IMR-90 (cell line): ENCODE measurements around the gene IL2RA. TPM values are rescaled to one million over a fixed set of nuclear protein-coding genes. Genes with fewer than 3 reads are reported as not detected.

Experiments
- ATAC-seq: fragments of 200-7000 bp; cut with Tn5 transposase; 2 replicates; pipeline ENCODE4 v1.9.1; 2020; ENCODE audit warnings: low read depth, mild to moderate bottlenecking, moderate library complexity
- BruUV-seq: library from RNA; stranded (reverse); fragments of 400-500 nt; replicated peaks from 2 replicates; lab custom pipeline; 2021; lab: Mats Ljungman, UMichigan
- CTCF ChIA-PET: fragments of 300-600 bp; formaldehyde crosslinking; extraction: SDS; loops from one replicate; lab custom pipeline; 2021; ENCODE audit warnings: antibody characterized with exemption; lab: Yijun Ruan, JAX
- POLR2A ChIA-PET: fragments of 300-600 bp; sonication (Branson Sonifier 250); formaldehyde crosslinking; loops from one replicate; lab custom pipeline; 2022; ENCODE audit warnings: antibody characterized with exemption; ENCODE audit not compliant: unreplicated experiment; lab: Charles Lee
- DNase-seq: peaks from one replicate; pipeline ENCODE4 v3.0.0; 2013
- H2AFZ ChIP-seq: replicated peaks from 2 replicates; pipeline ENCODE3; 2013; ENCODE audit warnings: low read length, mild to moderate bottlenecking; ENCODE audit not compliant: poor library complexity
- H2AK5ac ChIP-seq: 2 replicates; pipeline ENCODE4 v1.6.1; 2013; ENCODE audit warnings: low read depth, low read length, inconsistent platforms
- H2AK9ac ChIP-seq: replicated peaks from 2 replicates; pipeline ENCODE3; 2013; ENCODE audit warnings: mild to moderate bottlenecking, low read depth, low read length, moderate library complexity; ENCODE audit not compliant: poor library complexity
- H2BK120ac ChIP-seq: 2 replicates; pipeline ENCODE4 v1.6.1; 2013; ENCODE audit warnings: low read depth, low read length, inconsistent platforms
- H2BK15ac ChIP-seq: 3 replicates; pipeline ENCODE4 v1.6.1; 2013; ENCODE audit warnings: low read depth, low read length, inconsistent platforms
- H2BK20ac ChIP-seq: 2 replicates; pipeline ENCODE4 v1.6.1; 2013; ENCODE audit warnings: low read depth, mild to moderate bottlenecking, inconsistent platforms, low read length, moderate library complexity
- H2BK5ac ChIP-seq: 2 replicates; pipeline ENCODE4 v1.6.1; 2013; ENCODE audit warnings: mild to moderate bottlenecking, low read depth, low read length, inconsistent platforms; ENCODE audit not compliant: poor library complexity, severe bottlenecking
- H3K14ac ChIP-seq: replicated peaks from 2 replicates; pipeline ENCODE4 v1.6.1; 2013; ENCODE audit warnings: low read depth, low read length, inconsistent platforms
- H3K18ac ChIP-seq: 2 replicates; pipeline ENCODE4 v1.6.1; 2013; ENCODE audit warnings: low read depth, low read length, control low read depth
- H3K23ac ChIP-seq: 2 replicates; pipeline ENCODE4 v1.6.1; 2013; ENCODE audit warnings: low read depth, low read length, inconsistent platforms
- H3K27ac ChIP-seq: 2 replicates; pipeline ENCODE4 v1.5.1; 2013; ENCODE audit warnings: mild to moderate bottlenecking, control low read depth, low read length; ENCODE audit not compliant: insufficient read depth
- H3K27me3 ChIP-seq: 2 replicates; pipeline ENCODE4 v1.6.1; 2013; ENCODE audit warnings: low read length; ENCODE audit not compliant: control insufficient read depth, insufficient read depth
- H3K36me3 ChIP-seq: 2 replicates; pipeline ENCODE4 v1.6.1; 2013; ENCODE audit warnings: low read length, mixed read lengths; ENCODE audit not compliant: control insufficient read depth, insufficient read depth
- H3K4ac ChIP-seq: 2 replicates; pipeline ENCODE4 v1.6.1; 2013; ENCODE audit warnings: low read depth, low read length, inconsistent platforms
- H3K4me1 ChIP-seq: 2 replicates; pipeline ENCODE4 v1.6.1; 2013; ENCODE audit warnings: low read length, mixed read lengths; ENCODE audit not compliant: control insufficient read depth, insufficient read depth
- H3K4me2 ChIP-seq: 2 replicates; pipeline ENCODE4 v1.6.1; 2013; ENCODE audit warnings: low read depth, mild to moderate bottlenecking, control low read depth, low read length, moderate library complexity
- H3K4me3 ChIP-seq: 2 replicates; pipeline ENCODE4 v1.5.1; 2013; ENCODE audit warnings: low read depth, mild to moderate bottlenecking, control low read depth, low read length, moderate library complexity; ENCODE audit not compliant: insufficient read depth
- H3K56ac ChIP-seq: 2 replicates; pipeline ENCODE4 v1.6.1; 2013; ENCODE audit warnings: low read length, inconsistent platforms; ENCODE audit not compliant: insufficient read depth; ENCODE audit errors: extremely low read depth
- H3K79me1 ChIP-seq, 2 experiments: 2 replicates each; pipeline ENCODE4 v1.6.1; 2013; ENCODE audit warnings: low read length in 2 of 2, inconsistent platforms in 1 of 2, low read depth in 1 of 2
- H3K9ac ChIP-seq: 2 replicates; pipeline ENCODE4 v1.6.1; 2013; ENCODE audit warnings: low read depth, low read length, control low read depth
- H3K9me1 ChIP-seq: 2 replicates; pipeline ENCODE4 v1.6.1; 2013; ENCODE audit warnings: low read length, inconsistent platforms; ENCODE audit not compliant: insufficient read depth
- H3K9me3 ChIP-seq: 2 replicates; pipeline ENCODE4 v1.6.1; 2013; ENCODE audit warnings: low read length; ENCODE audit not compliant: control insufficient read depth, insufficient read depth
- H4K20me1 ChIP-seq: 2 replicates; pipeline ENCODE4 v1.6.1; 2013; ENCODE audit warnings: low read length, inconsistent platforms; ENCODE audit not compliant: insufficient read depth
- H4K5ac ChIP-seq: 2 replicates; pipeline ENCODE4 v1.6.1; 2013; ENCODE audit warnings: mild to moderate bottlenecking, low read depth, low read length, control low read depth
- H4K8ac ChIP-seq, 2 experiments: 2 replicates each; pipeline ENCODE4 v1.6.1; 2013; ENCODE audit warnings: low read depth in 2 of 2, low read length in 2 of 2, control low read depth in 1 of 2, inconsistent platforms in 1 of 2
- H4K91ac ChIP-seq: 2 replicates; pipeline ENCODE4 v1.6.1; 2013; ENCODE audit warnings: low read depth, low read length, inconsistent platforms; ENCODE audit not compliant: insufficient read depth
- BHLHE40 ChIP-seq: fragments of 150-350 bp; IDR thresholded peaks from 2 replicates; pipeline ENCODE4 v1.6.1; 2016; ENCODE audit warnings: mild to moderate bottlenecking, low read depth, low read length
- CEBPB ChIP-seq: IDR thresholded peaks from 2 replicates; pipeline ENCODE4 v1.6.1; 2012; ENCODE audit warnings: low read depth, low read length, improper control_type of control experiment
- CHD1 ChIP-seq: IDR thresholded peaks from 2 replicates; pipeline ENCODE4 v1.6.1; 2012; ENCODE audit warnings: low read depth, low read length, improper control_type of control experiment
- MAFK ChIP-seq: IDR thresholded peaks from 2 replicates; pipeline ENCODE4 v1.6.1; 2012; ENCODE audit warnings: low read depth, low read length, improper control_type of control experiment
- POLR2A ChIP-seq: IDR thresholded peaks from 2 replicates; pipeline ENCODE4 v1.6.1; 2012; ENCODE audit warnings: mild to moderate bottlenecking, low read depth, low read length
- RCOR1 ChIP-seq: IDR thresholded peaks from 2 replicates; pipeline ENCODE4 v1.6.1; 2012; ENCODE audit warnings: mild to moderate bottlenecking, low read length, improper control_type of control experiment; ENCODE audit not compliant: insufficient replicate concordance
- WGBS, 2 experiments: methylation state at CpG; one replicate each; pipeline versions ENCODE4 v1.1.5 to v1.1.7; 2013; ENCODE audit warnings: missing lambda C conversion rate in 2 of 2; ENCODE audit not compliant: insufficient read length in 1 of 2; ENCODE audit errors: extremely low coverage in 2 of 2; 5-methylcytosine and 5-hydroxymethylcytosine counted together
- dilution Hi-C: fragments of 300-500 bp; cut with HindIII; formaldehyde crosslinking; loops from one replicate; pipeline ENCODE4 v1.14.3; 2018; ENCODE audit warnings: low sequenced_read_pairs; ENCODE audit not compliant: unreplicated experiment
- in situ Hi-C: fragments of 300-500 bp; cut with MboI; formaldehyde crosslinking; loops from 3 replicates; pipeline ENCODE4 v1.14.3; 2019; ENCODE audit warnings: low sequenced_read_pairs, inconsistent platforms, mixed read lengths
- intact Hi-C: fragments of 100-400 bp; cut with micrococcal nuclease; formaldehyde crosslinking; loops from 2 replicates; pipeline ENCODE4 v1.10.0; 2022
- polyA plus RNA-seq, 3 experiments: library from polyadenylated mRNA; depleted of rRNA; stranded (reverse); fragments of >200 nt; gene quantifications; 2 replicates each; pipeline ENCODE4 v1.2.3, GENCODE V29; 2012; ENCODE audit warnings: low replicate concordance in 1 of 3
- total RNA-seq: library from RNA; depleted of rRNA; stranded (reverse); fragments of >200 nt; gene quantifications from 2 replicates; pipeline ENCODE4 v1.2.3, GENCODE V29; 2012

The IL2RA gene
- total and polyA plus RNA-seq, 2 of the 4 experiments (the other 2 are of a cell fraction): not detected

- H2BK120ac ChIP-seq: peak overlapping the region; percentile 93
- no peaks in the 10 kb centered on the region; the same call in 1 of the 2 replicates for H3K36me3 ChIP-seq
- peak overlapping the region; percentile 81 for H2AK9ac ChIP-seq
- peak overlapping the region; percentile 49; the same call in 1 of the 2 replicates for H3K18ac ChIP-seq
- DNase-seq: peak; percentile 47
- peak overlapping the region; percentile 61 for H3K27ac ChIP-seq
- peak overlapping the region; percentile 68 for H3K4me3 ChIP-seq
- peak; percentile 60 for ATAC-seq
- peaks cover 9 to 28% of the 10 kb centered on the region in 2 experiments; a peak in 3 of 4 replicates for H3K79me1 ChIP-seq
- CTCF ChIA-PET: interaction anchor here (0.9 kb wide), 1 partner anchor 115 kb away, joined by 3 read pairs; no protein-coding TSS in a partner anchor
- 0% methylated on average over 49 of the region's 82 CpGs; no CpG with 5 or more reads in 1 of the 2 experiments for WGBS, 2 experiments
- peak overlapping the region; percentile 32 for H4K91ac ChIP-seq
- H2AK5ac ChIP-seq: 0 out of 2 replicates have a peak overlapping the region, but pooled peaks have one; percentile 8
- peak overlapping the region; percentile 61 for H2BK5ac ChIP-seq
- H4K20me1 ChIP-seq: no peaks in the 10 kb centered on the region
- H3K4ac ChIP-seq: peak overlapping the region; percentile 62
- no peaks in the 10 kb centered on the region for H3K9me3 ChIP-seq
- peak overlapping the region; percentile 59 to 70; a peak in 3 of 4 replicates for H4K8ac ChIP-seq
- H3K4me2 ChIP-seq: peak overlapping the region; percentile 60
- H3K9ac ChIP-seq: peak overlapping the region; percentile 63
- peak overlapping the region; percentile 89 for H3K23ac ChIP-seq
- intact Hi-C loops (loop anchor here (1.0 to 2.0 kb wide), 5 partner anchors 18 to 88 kb away; no protein-coding TSS in a partner anchor), dilution Hi-C loops (no loop called here), in situ Hi-C loops (no loop called here)
- H3K56ac ChIP-seq: peak overlapping the region; percentile 46
- no peaks in the 10 kb centered on the region for H3K9me1 ChIP-seq
- H2BK20ac ChIP-seq: no peak overlapping the region
- H4K5ac ChIP-seq: peak overlapping the region; percentile 56
- peak overlapping the region; percentile 89 for H3K14ac ChIP-seq
- no peaks in the 10 kb centered on the region for H3K27me3 ChIP-seq
- POLR2A ChIA-PET: no interaction called here
- H2AFZ ChIP-seq: peak overlapping the region; percentile 98
- BruUV-seq: no TSS peak
- H2BK15ac ChIP-seq: no peak overlapping the region
- peaks cover 3% of the 10 kb centered on the region; the same call in 1 of the 2 replicates for H3K4me1 ChIP-seq
- no peak for TF ChIP-seq CEBPB
- no peak for TF ChIP-seq CHD1
- no peak for TF ChIP-seq MAFK
- TF ChIP-seq POLR2A: no peak
- TF ChIP-seq RCOR1: no peak
- no peak for TF ChIP-seq BHLHE40
These were observed 85.4 kb downstream of the IL2RA start for GRCh38 chr10:5976512-5977470.
